Cardiac septum (tissue), 1 donor: Measurements from ENCODE around the gene OR2D3. TPM values are rescaled to one million over a fixed set of nuclear protein-coding genes. Genes with fewer than 3 reads are reported as not detected.
"Not testable (repeated sequence)": the region's sequence is repeated elsewhere in the genome, so short reads cannot be mapped to it uniquely, and the experiment has no call there.

Experiments used
- DNase-seq: peaks from one replicate; pipeline ENCODE4 v3.0.0-alpha.2; 2020; ENCODE audit warnings: low spot score
- intact Hi-C: fragments of 100-400 bp; cut with DNase I; formaldehyde crosslinking; loops from one replicate; pipeline ENCODE4 v1.14.0; 2022
- long read RNA-seq: library from polyadenylated mRNA; unstranded; transcript quantifications from one replicate; pipeline ENCODE4 v2.0.0, GENCODE V29; 2021
- total RNA-seq: library from RNA; stranded (reverse); fragmentation: NEBNext Ultra II Directional; extraction: Animal tissue kit (Norgen Biotek cat#: 25700); gene quantifications from one replicate; pipeline ENCODE4 v1.2.1, GENCODE V29; 2021
- donor health status: DM: no; HTN: no; CAD: no.

The OR2D3 gene, protein sequence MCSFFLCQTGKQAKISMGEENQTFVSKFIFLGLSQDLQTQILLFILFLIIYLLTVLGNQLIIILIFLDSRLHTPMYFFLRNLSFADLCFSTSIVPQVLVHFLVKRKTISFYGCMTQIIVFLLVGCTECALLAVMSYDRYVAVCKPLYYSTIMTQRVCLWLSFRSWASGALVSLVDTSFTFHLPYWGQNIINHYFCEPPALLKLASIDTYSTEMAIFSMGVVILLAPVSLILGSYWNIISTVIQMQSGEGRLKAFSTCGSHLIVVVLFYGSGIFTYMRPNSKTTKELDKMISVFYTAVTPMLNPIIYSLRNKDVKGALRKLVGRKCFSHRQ
- total RNA-seq, result not detected
- long read RNA-seq, result 0 reads

DNA sequence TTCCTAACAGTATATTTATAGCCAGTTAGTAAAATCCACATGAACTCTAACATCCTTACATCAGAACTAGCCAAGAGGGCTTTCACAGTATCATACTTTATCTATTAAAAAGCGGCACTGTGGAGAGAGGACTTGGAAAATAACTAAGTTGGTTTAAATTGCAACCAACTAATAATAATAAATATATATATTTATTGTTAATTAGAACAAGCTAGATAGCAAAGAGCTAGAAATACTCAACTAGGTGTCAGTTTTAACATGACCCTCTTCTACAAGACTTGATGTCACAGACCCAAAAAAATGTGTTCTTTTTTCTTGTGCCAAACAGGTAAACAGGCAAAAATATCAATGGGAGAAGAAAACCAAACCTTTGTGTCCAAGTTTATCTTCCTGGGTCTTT is at the start of gene OR2D3:
TSS of gene OR2D3 (plus strand) at position 301 of the 400 bp plus-strand sequence. CDS start at position 301, 0 bp downstream.
- no peak for DNase-seq
- intact Hi-C loops, result no loop called here

DNA sequence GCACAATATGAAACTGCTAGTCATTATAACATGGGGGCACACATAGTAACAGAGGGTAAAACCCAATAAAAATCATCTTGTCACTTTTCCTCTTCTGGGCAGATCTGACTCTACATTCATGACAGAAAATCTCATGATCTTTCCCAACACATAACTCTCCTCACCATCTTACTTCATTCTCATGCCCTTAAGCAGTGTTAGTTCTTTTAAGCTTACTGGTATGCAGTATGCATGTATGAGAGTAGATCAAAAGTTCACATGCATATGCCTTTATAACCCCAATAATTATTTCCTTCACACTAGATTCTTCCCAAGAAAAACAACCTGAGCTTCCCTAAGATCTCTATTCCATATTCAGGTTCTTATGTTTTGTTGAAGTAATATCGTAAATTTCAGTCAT is 49.5 kb upstream of the OR2D3 start:
- intact Hi-C loops, result no loop called here
- no peak for DNase-seq

DNA sequence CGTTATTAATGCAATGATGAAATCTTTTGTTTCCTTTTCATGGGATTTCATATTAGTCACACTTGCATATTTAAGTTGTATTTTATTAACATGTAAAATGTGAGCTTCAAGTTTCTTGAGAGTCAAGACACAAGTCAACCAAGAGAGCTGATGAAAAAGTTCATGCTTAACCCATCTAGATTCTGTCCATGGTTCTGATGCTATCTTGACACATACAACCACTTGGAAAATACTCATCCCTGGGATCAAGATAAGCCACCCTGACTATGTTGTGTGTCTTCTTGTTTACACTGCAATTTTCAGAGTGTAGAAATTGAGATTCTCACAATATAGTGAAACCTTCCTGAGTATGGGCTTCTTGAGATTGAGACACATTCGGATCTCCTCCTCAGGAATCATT is 45.0 kb upstream of the OR2D3 start:
- intact Hi-C loops, result no loop called here
- DNase-seq, result no peak

DNA sequence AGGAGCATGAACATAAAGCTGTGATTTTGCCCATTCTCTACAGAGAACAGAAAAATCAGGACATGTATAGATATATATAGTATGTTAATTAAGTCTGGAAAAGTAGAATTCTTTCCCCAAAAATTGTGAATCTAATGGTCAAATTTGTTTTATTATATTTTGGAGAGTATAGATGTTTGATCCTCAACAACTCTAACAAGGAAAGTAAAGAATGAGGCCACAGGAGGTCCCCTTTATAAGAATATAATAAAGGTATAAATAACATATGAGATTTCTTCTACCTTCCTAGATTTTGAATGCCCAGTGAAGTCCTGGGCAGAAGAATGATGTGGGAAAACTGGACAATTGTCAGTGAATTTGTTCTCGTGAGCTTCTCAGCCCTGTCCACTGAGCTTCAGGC is 44.5 kb upstream of the OR2D3 start, which contains the start of gene OR10A4:
TSS of gene OR10A4 (plus strand) at position 301 of the 400 bp plus-strand sequence. CDS start at position 324, 23 bp downstream.
- DNase-seq, result no peak
- intact Hi-C loops, result no loop called here

DNA sequence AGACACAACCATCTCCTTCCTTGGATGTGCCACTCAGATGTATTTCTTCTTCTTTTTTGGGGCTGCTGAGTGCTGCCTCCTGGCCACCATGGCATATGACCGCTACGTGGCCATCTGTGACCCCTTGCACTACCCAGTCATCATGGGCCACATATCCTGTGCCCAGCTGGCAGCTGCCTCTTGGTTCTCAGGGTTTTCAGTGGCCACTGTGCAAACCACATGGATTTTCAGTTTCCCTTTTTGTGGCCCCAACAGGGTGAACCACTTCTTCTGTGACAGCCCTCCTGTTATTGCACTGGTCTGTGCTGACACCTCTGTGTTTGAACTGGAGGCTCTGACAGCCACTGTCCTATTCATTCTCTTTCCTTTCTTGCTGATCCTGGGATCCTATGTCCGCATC is 43.9 kb upstream of the OR2D3 start:
- intact Hi-C loops, result no loop called here
- no peak for DNase-seq

DNA sequence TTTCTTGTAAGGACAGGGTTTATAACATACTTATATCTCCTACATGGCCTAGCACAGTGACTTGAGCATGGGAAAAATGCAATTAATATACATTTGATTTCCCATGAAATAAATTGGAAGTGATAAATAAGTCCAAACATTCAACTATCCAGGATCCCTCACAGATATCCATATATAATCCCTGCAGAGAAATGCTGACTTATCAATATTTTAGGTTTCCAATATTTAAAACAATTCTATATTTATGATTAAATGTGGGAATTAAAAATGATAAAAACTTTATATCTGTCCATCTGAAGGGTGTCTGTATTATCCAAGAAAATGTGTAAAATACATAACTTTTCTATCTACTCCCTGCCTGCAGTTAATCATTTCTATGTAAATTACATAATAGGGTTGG is 38.1 kb upstream of the OR2D3 start:
- no peak for DNase-seq
- intact Hi-C loops, result no loop called here

DNA sequence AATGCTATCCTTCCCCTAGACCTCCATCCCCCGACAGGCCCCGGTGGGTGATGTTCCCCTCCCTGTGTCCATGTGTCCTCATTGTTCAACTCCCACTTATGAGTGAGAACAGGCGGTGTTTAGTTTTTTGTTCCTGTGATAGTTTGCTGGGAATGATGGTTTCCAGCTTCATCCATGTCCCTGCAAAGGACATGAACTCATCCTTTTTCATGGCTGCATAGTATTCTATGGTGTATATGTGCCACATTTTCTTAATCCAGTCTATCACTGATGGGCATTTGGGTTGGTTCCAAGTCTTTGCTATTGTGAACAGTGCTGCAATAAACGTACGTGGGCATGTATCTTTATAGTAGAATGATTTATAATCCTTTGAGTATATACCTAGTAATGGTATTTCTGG is 33.1 kb upstream of the OR2D3 start:
- DNase-seq, intact Hi-C loops: not testable (repeated sequence)

DNA sequence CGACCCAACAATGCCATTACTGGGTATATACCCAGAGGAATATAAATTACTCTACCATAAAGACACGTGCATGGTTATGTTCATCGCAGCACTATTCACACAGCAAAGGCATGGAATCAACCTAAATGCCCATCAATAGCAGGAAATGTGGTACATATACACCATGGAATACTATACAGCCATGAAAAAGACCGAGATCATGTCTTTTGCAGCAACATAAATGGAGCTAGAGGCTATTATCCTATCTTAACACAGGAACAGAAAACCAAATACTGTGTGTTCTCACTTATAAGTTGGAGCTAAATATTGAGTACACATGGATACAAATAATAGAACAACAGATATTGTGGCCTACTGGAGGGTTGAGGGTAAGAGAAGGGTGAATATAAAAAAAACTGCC is 32.0 kb upstream of the OR2D3 start:
- DNase-seq, result no peak
- intact Hi-C loops, result no loop called here

DNA sequence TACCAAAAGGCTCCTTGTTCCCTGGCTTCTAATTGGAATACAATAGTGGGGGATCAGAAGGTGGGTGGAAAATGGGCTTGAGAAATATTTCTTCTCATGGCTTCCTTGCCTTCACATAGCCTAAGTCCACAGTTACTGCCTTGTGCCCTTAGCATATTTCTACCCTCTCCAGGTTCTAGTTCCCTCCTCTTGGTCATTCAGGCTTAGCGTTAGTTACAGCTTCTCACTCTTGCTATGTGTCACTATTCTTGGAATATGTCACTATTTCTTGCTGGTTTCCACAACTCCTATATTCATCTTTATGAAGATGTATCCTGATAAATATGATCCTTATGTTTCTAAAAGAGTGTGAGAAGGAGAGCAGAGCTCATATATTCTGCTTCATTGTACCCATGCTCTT is 31.0 kb upstream of the OR2D3 start:
- no peak for DNase-seq
- intact Hi-C loops, result no loop called here

DNA sequence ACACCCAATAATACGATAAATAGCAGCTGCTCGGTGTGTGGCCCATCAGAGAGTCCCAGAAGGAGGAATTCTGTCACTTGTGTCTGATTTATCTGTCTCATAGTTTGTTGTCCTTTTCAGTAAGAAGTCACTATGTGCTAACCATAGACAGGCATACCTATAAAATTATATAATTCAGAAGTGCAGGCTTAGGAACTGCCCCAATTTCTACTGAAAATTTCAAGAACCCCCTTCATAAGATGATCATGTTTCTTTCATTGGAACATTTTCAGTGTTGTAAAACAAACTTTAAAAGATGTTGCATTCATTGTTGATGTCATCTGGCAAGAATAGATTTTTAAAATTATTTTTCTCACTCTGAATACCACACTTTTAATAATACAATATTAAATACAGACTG is 28.4 kb upstream of the OR2D3 start, which contains the start of gene OR2D2:
TSS of gene OR2D2 (minus strand) at position 101 of the 400 bp plus-strand sequence. CDS start at position 101, 0 bp downstream.
- no peak for DNase-seq
- intact Hi-C loops, result no loop called here

DNA sequence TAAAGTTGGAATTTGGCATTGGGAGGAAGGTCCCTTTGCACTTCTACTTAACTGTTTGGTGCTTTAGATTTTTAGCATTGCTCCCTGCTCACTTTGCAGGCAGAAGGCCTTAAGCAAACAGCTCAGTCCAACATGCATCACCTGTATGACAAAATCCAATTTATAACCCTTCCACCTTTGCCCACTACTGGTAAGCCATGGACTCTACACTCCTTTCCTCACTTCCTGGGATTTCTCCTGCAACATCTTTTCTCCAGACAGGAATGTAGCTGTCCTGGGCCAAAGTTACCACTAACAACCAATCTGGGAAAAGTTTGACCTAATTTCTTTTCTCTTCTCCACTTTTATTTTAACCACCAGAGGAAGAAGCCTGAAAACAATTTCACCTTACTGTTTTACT is 26.7 kb upstream of the OR2D3 start:
- intact Hi-C loops, result no loop called here
- no peak for DNase-seq

DNA sequence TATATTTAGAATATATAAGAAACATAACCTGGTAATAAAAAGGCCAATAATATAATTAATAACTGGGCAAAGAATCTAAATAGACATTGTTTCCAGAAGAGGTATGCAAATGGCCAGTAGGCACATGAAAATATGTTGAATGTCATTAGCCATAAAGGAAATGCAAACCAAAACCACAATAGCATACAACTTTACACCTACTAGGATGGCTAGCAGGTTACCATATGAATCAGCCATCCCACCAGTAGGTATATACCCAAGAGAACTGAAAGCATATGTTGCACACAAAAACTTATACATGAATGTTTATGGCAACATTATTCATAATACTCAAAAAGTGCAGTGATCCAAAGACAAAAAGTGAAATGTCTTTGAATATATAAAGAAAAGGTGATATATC is 25.8 kb upstream of the OR2D3 start:
- intact Hi-C loops, result no loop called here
- DNase-seq, result no peak

DNA sequence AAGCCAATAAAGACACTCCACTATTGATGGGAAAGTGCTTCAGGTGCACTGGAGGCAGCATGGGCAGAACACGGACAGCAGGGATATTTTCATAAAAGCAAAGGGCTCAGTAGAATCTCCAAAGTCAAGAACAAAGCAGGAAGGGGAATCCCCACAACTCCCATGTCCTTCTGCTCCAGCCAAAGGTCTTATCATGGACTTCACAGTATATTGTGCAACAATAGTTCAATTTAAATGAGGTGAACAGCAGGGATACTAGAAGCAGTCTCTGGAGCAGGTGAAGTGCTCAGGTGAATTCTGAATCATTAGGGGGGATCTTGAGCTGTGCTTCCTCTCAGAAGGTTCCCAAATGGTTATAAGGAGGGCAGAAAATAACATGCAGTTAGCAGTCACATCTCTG is 21.9 kb upstream of the OR2D3 start:
- DNase-seq, result no peak
- intact Hi-C loops, result no loop called here

DNA sequence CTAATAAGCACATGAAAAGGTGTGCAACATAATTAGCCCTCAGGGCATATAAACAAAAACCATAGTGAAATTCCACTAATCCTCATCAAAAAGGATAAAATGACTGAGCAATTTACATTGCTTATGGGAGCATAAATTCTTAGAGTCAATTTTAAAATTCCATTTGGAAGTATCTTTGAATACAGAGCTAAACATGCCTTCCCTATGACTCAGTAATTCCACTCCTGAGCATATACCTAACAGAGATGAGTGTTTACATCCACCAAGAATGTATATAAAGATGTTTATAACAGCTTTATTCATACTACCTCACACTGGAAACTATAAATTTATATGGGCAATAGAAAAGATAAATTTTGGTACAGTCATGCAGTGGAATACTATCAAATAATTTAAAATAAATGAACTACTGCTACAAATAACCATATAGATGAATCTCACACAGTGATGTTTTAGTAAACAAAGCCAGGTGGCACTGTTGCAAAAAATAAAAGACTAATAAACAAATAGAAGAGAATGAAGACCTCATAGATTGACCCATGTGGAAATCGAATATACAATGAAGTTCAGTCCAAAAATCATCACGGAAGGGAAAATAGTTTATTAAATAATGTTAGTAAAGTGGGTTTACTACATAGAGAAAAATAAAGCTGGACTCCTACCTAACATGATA is 20.3 kb upstream of the OR2D3 start:
- DNase-seq, result no peak
- intact Hi-C loops, result no loop called here

DNA sequence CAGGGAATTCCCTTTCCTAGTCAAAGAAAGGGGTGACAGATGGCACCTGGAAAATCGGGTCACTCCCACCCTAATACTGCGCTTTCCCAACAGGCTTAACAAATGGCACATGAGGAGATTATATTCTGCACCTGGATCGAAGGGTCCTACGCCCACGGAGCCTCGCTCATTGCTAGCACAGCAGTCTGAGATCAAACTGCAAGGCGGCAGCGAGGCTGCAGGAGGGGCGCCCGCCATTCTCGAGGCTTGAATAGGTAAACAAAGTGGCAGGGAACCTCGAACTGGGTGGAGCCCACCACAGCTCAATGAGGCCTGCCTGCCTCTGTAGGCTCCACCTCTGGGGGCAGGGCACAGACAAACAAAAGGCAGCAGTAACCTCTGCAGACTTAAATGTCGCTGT is 16.0 kb upstream of the OR2D3 start:
- DNase-seq, intact Hi-C loops: not testable (repeated sequence)

DNA sequence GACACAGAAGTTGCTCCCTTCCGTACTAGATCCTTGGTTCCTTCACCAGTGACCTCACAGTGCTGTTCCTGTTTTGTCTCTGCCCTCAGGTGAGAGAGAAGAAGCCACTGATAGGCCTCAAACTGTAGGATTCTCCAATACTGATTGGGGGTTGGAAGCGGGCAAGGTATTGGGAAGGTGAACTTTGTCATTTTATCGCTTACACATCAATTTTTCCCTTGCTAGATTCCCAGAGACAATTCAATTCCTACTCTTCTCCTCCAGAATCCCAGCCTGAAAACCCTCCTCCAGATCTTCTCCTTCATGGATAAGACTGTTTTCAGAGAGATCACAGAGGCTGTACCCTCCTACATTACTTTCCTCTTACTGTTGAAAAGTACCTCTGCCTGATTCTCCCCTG is 9.4 kb upstream of the OR2D3 start:
- no peak for DNase-seq
- intact Hi-C loops, result no loop called here

DNA sequence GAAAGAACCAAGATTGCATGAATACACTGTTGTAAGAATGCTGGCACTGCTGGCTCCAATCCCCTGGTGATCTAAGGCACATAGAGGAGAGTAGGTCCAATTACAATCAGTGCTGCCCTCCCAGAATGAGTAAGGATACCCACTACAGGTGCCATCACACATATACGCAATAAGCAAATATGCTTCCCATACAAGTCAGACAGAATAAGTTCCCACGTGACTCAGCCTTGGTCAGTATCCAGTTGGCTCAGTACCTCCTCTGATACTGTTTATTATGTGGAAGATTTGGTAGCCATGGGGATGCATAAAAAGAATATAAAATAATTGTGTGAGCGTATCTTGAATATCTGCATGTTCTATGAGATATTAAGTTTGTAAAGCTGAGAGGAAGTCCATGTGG is 8.9 kb upstream of the OR2D3 start:
- DNase-seq, result no peak
- intact Hi-C loops, result no loop called here

DNA sequence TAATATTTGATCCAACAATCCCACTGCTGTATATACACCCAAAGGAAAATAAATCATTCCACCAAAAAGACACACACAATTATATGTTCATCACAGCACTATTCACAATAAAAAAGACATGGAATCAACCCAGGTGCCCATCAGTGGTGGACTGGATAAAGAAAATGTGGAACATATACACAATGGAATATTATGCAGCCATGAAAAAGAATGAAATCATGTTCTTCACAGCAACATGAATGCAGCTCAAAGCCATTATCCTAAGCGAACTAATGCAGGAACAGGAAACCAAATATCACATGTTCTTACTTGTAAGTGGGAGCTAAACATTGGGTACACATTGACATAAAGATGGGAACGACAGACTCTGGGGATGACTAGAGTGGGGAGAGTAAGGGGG is 1.1 kb upstream of the OR2D3 start:
- intact Hi-C loops, result no loop called here
- no peak for DNase-seq

DNA sequence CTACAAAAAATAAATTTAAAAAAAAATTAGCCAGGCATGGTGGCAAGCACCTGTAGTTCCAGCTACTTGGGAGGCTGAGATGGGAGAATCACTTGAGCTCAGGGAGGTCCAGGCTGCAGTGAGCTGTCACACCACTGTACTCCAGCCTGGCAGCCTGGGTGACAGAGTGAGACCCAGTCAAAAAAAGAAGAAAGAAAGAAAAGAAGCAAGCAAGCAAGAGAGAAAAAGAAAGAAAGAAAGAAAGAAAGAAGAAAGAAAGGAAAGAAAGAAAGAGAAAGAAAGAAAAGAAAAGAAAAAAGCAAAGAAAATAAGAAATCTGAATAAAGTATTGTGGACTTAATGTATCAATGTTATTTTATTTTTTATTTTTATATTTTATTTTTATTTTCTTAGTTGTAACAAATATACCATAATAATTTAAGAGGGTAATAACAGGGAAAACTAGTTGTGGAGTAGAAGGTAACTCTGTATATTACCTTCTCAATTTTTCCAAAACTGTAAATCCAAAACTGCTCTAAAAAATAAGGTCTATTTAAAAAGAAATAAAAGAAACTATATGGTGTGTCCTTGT is 4.3 kb downstream of the OR2D3 start:
- intact Hi-C loops, result no loop called here
- no peak for DNase-seq

DNA sequence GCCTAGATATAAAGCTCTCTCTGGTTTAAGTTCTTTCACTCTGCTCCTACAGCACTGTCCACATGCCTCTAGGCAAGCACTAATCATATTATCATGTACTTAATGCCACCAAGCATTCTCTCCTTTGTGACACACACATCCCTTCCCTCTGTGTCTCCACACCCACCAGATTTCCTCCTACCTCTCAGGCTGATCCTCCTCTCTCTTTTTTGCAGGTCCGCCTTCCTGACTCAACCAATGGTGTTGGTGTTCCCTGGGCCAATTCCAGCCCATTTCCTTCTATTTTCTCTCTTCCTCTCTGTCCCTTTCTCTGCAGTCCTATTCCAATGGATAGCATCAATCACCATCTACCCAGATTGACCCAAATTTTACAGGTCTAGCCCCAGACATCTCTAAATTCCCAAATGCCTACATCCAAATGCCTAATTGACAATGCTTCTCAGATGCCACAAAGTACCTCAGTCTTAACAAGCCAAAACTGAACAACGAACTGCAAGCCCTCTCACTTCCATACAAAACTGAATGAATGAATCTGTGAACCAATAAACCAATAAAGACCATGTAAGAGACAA is 4.9 kb downstream of the OR2D3 start:
- DNase-seq, result no peak
- intact Hi-C loops, result no loop called here
